GM23248 (cell line): ENCODE results near the gene CTNNA3. TPM values are rescaled to one million over a fixed set of nuclear protein-coding genes. Genes with fewer than 3 reads are reported as not detected.

ENCODE experiments used
- DNase-seq: peaks from one replicate; pipeline ENCODE4 v3.0.0-alpha.2; 2015
- H2AFZ ChIP-seq: fragments of 200-600 bp; sonication (generic); 2 replicates; pipeline ENCODE4 v1.6.1; 2016; ENCODE audit warnings: antibody characterized with exemption
- H3F3A ChIP-seq: fragments of 200-600 bp; sonication (generic); 2 replicates; pipeline ENCODE4 v1.6.1; 2016; ENCODE audit warnings: mild to moderate bottlenecking, antibody characterized with exemption, mixed run types; ENCODE audit not compliant: insufficient read depth
- H3K27ac ChIP-seq: fragments of 200-600 bp; sonication (generic); 2 replicates; pipeline ENCODE4 v1.5.1; 2016; ENCODE audit warnings: mild to moderate bottlenecking
- H3K27me3 ChIP-seq: fragments of 200-600 bp; sonication (generic); replicated peaks from 2 replicates; pipeline ENCODE4 v1.6.1; 2016; ENCODE audit warnings: mild to moderate bottlenecking; ENCODE audit not compliant: insufficient read depth
- H3K36me3 ChIP-seq: fragments of 200-600 bp; sonication (generic); 2 replicates; pipeline ENCODE4 v1.6.1; 2016; ENCODE audit warnings: low read depth, mild to moderate bottlenecking
- H3K4me1 ChIP-seq: fragments of 200-600 bp; sonication (generic); 2 replicates; pipeline ENCODE4 v1.6.1; 2016; ENCODE audit warnings: mild to moderate bottlenecking; ENCODE audit not compliant: insufficient read depth
- H3K4me2 ChIP-seq: fragments of 200-600 bp; sonication (generic); one replicate; pipeline ENCODE4 v1.6.1; 2016; ENCODE audit warnings: mild to moderate bottlenecking; ENCODE audit not compliant: unreplicated experiment
- H3K4me3 ChIP-seq: fragments of 200-600 bp; sonication (generic); 2 replicates; pipeline ENCODE4 v1.5.1; 2016; ENCODE audit warnings: mild to moderate bottlenecking
- H3K79me2 ChIP-seq: fragments of 200-600 bp; sonication (generic); 2 replicates; pipeline ENCODE4 v1.6.1; 2016; ENCODE audit warnings: mild to moderate bottlenecking; ENCODE audit not compliant: insufficient read depth
- H3K9ac ChIP-seq: fragments of 200-600 bp; sonication (generic); 2 replicates; pipeline ENCODE4 v1.6.1; 2016; ENCODE audit warnings: mild to moderate bottlenecking
- H3K9me2 ChIP-seq: fragments of 200-600 bp; sonication (generic); 2 replicates; pipeline ENCODE4 v1.6.1; 2016; ENCODE audit warnings: mixed run types, mild to moderate bottlenecking, moderate library complexity; ENCODE audit not compliant: insufficient read depth
- H3K9me3 ChIP-seq: fragments of 200-600 bp; sonication (generic); one replicate; pipeline ENCODE4 v1.6.1; 2017; ENCODE audit warnings: low read depth
- H4K20me1 ChIP-seq: fragments of 200-600 bp; sonication (generic); 2 replicates; pipeline ENCODE4 v1.6.0; 2016; ENCODE audit not compliant: insufficient read depth
- EZH2 ChIP-seq: fragments of 200-600 bp; sonication (generic); IDR thresholded peaks from 2 replicates; pipeline ENCODE4 v1.6.1; 2018; ENCODE audit warnings: antibody characterized with exemption, mild to moderate bottlenecking; ENCODE audit not compliant: insufficient read depth, poor library complexity, severe bottlenecking
- EZH2phosphoT487 ChIP-seq: fragments of 200-600 bp; sonication (generic); IDR thresholded peaks from 2 replicates; pipeline ENCODE4 v1.6.1; 2018; ENCODE audit warnings: antibody characterized with exemption, moderate library complexity, mild to moderate bottlenecking, low read depth; ENCODE audit not compliant: insufficient read depth
- WGBS, 2 experiments: methylation state at CpG; one replicate each; pipeline ENCODE4 v1.1.6; 2015 to 2017; ENCODE audit warnings: low lambda C conversion rate in 2 of 2, low coverage in 1 of 2; ENCODE audit errors: missing lambda C conversion rate in 2 of 2; 5-methylcytosine and 5-hydroxymethylcytosine counted together
- in situ Hi-C: fragments of 300-500 bp; cut with MboI; formaldehyde crosslinking; loops from 2 replicates; pipeline ENCODE4 v1.15.0; 2020
- polyA plus RNA-seq: library from polyadenylated mRNA; unstranded; fragments of >200 nt; fragmentation: Nextera tagmentation; extraction: Ambion mirVana; gene quantifications from 2 replicates; pipeline ENCODE4 v1.2.1, GENCODE V29; 2016
- total RNA-seq: library from RNA; depleted of rRNA; stranded (reverse); fragments of >200 nt; shearing (Covaris generic); gene quantifications from 2 replicates; pipeline ENCODE4 v1.2.3, GENCODE V29; 2014

Gene CTNNA3
- total and polyA plus RNA-seq, 2 experiments from 2014 or later, result not detected

GRCh38 chr10:67119651-67120050, 576.3 kb downstream of the CTNNA3 start:
- TF ChIP-seq EZH2phosphoT487, result no peak
- TF ChIP-seq EZH2, result no peak
- H4K20me1 ChIP-seq, result no peaks in the 10 kb centered on the region
- in situ Hi-C loops, result no loop called here
- H3K27me3 ChIP-seq, result no peaks in the 10 kb centered on the region
- no peaks in the 10 kb centered on the region for H3K79me2 ChIP-seq
- no peaks in the 10 kb centered on the region for H3K9me3 ChIP-seq
- no peak overlapping the region for H2AFZ ChIP-seq
- no peak for DNase-seq
- no peak overlapping the region for H3K27ac ChIP-seq
- H3F3A ChIP-seq, result no peaks in the 10 kb centered on the region
- H3K4me1 ChIP-seq, result no peaks in the 10 kb centered on the region
- 14% methylated on average over 1 of the region's 1 CpG for WGBS, 2 experiments
- H3K9ac ChIP-seq, result no peak overlapping the region
- H3K4me2 ChIP-seq, result no peak overlapping the region
- H3K36me3 ChIP-seq, result no peaks in the 10 kb centered on the region
- no peak overlapping the region for H3K4me3 ChIP-seq
- no peaks in the 10 kb centered on the region for H3K9me2 ChIP-seq

GRCh38 chr10:67115972-67116371, 580.0 kb downstream of the CTNNA3 start:
- WGBS, 2 experiments, result 2 to 7% methylated on average over 1 of the region's 1 CpG
- Histone ChIP-seq H3K36me3 (no peaks in the 10 kb centered on the region), H3K4me2 (no peak overlapping the region), H2AFZ (no peak overlapping the region), H3K9me2 (no peaks in the 10 kb centered on the region), H3K9me3 (no peaks in the 10 kb centered on the region), H3K9ac (no peak overlapping the region), H3F3A (no peaks in the 10 kb centered on the region), H4K20me1 (no peaks in the 10 kb centered on the region), H3K4me3 (no peak overlapping the region), H3K27ac (no peak overlapping the region), H3K4me1 (no peaks in the 10 kb centered on the region), H3K27me3 (no peaks in the 10 kb centered on the region), H3K79me2 (no peaks in the 10 kb centered on the region)
- no peak for TF ChIP-seq EZH2
- no peak for TF ChIP-seq EZH2phosphoT487
- in situ Hi-C loops, result no loop called here
- DNase-seq, result no peak

DNA sequence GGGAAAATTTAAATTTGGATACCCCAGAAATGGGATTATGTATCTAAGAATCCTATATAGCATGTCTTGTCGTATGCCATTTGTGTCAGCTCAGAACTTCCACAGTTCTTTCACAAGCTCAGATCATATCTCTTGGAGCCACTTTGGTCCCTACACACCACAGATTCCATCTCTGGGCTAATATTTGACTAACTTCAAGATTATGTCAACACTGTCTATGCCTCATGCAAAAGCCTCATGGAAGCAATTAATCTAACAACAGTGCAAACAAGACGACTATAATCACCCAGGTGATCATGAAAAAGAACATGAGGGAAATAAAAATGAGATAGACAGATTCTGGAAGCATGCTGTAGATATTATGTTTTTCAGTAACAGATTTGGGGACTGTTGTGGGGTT, 581.0 kb downstream of the CTNNA3 start:
- H3K4me2 ChIP-seq, result no peak overlapping the region
- no peaks in the 10 kb centered on the region for H3F3A ChIP-seq
- H4K20me1 ChIP-seq, result no peaks in the 10 kb centered on the region
- H3K9me2 ChIP-seq, result no peaks in the 10 kb centered on the region
- in situ Hi-C loops, result no loop called here
- H2AFZ ChIP-seq, result no peak overlapping the region
- H3K27me3 ChIP-seq, result no peaks in the 10 kb centered on the region
- no peak overlapping the region for H3K9ac ChIP-seq
- WGBS, 2 experiments, result 27 to 30% methylated on average over 2 of the region's 2 CpGs
- no peaks in the 10 kb centered on the region for H3K4me1 ChIP-seq
- H3K79me2 ChIP-seq, result no peaks in the 10 kb centered on the region
- H3K36me3 ChIP-seq, result no peaks in the 10 kb centered on the region
- H3K4me3 ChIP-seq, result no peak overlapping the region
- no peak for DNase-seq
- H3K9me3 ChIP-seq, result no peaks in the 10 kb centered on the region
- H3K27ac ChIP-seq, result no peak overlapping the region
- TF ChIP-seq EZH2, result no peak
- no peak for TF ChIP-seq EZH2phosphoT487

- no peak overlapping the region for H3K4me2 ChIP-seq
- H3K4me1 ChIP-seq, result no peaks in the 10 kb centered on the region
- H2AFZ ChIP-seq, result no peak overlapping the region
- no peaks in the 10 kb centered on the region for H3K79me2 ChIP-seq
- TF ChIP-seq EZH2, result no peak
- TF ChIP-seq EZH2phosphoT487, result no peak
- H3K27ac ChIP-seq, result no peak overlapping the region
- in situ Hi-C loops, result no loop called here
- H4K20me1 ChIP-seq, result no peaks in the 10 kb centered on the region
- H3K9me2 ChIP-seq, result no peaks in the 10 kb centered on the region
- H3K36me3 ChIP-seq, result no peaks in the 10 kb centered on the region
- no peaks in the 10 kb centered on the region for H3K27me3 ChIP-seq
- H3F3A ChIP-seq, result no peaks in the 10 kb centered on the region
- no peak for DNase-seq
- WGBS, 2 experiments, result 16 to 22% methylated on average over 1 of the region's 1 CpG
- no peak overlapping the region for H3K9ac ChIP-seq
- H3K9me3 ChIP-seq, result no peaks in the 10 kb centered on the region
- H3K4me3 ChIP-seq, result no peak overlapping the region
Observed at GRCh38 chr10:67112765-67113164, 583.2 kb downstream of the CTNNA3 start.

DNA sequence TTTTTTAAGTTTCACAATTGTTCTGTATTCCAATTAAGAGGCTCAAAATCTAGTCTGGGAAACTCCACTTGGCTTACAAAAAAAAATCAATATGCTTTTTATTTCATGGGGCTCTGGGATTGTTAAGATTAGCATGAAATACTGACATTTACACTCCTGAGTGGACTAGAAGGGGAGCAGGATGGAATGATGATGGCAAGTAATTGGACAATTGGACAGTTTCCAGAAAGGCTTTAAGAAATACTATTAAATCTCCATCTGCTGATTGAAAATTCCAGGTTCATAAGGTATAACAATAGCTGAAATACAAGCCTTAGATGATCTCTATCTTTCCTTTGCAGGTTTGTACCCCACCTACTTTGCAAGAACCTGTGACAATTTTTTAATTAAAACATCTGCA, 585.7 kb downstream of the CTNNA3 start:
- no peak overlapping the region for H3K9ac ChIP-seq
- H3K36me3 ChIP-seq, result no peaks in the 10 kb centered on the region
- H3K9me3 ChIP-seq, result no peaks in the 10 kb centered on the region
- H3F3A ChIP-seq, result no peaks in the 10 kb centered on the region
- no peak overlapping the region for H2AFZ ChIP-seq
- no peak overlapping the region for H3K4me2 ChIP-seq
- H3K79me2 ChIP-seq, result no peaks in the 10 kb centered on the region
- H3K27ac ChIP-seq, result no peak overlapping the region
- no peak overlapping the region for H3K4me3 ChIP-seq
- no peak for DNase-seq
- TF ChIP-seq EZH2, result no peak
- no peak for TF ChIP-seq EZH2phosphoT487
- no peaks in the 10 kb centered on the region for H3K4me1 ChIP-seq
- H3K27me3 ChIP-seq, result no peaks in the 10 kb centered on the region
- in situ Hi-C loops, result no loop called here
- H3K9me2 ChIP-seq, result no peaks in the 10 kb centered on the region
- H4K20me1 ChIP-seq, result no peaks in the 10 kb centered on the region
